GM21825 (cell line): ENCODE results near the gene FBN1.

ENCODE experiments used
- ATAC-seq: cut with Tn5 transposase; IDR thresholded peaks from one replicate; pipeline ENCODE4 v1.9.1; 2021; ENCODE audit warnings: mild to moderate bottlenecking, moderate library complexity; ENCODE audit not compliant: unreplicated experiment

Gene FBN1

GRCh38 chr15:48652510-48653076 lies 7.1 kb upstream of the FBN1 start:
- no peak for ATAC-seq

GRCh38 chr15:48650931-48651330 lies 5.4 kb upstream of the FBN1 start:
- ATAC-seq, result no peak

- ATAC-seq, result no peak
These were observed 2.5 kb upstream of the FBN1 start for GRCh38 chr15:48647962-48648361.

- peak; percentile 4 for ATAC-seq
These were observed 822 bp upstream of the FBN1 start for GRCh38 chr15:48646331-48646730.

- ATAC-seq, result peak; percentile 48
These were observed 517 bp downstream of the FBN1 start for GRCh38 chr15:48644827-48645557.

- ATAC-seq, result peak; percentile 11
These were observed 1.1 kb downstream of the FBN1 start for GRCh38 chr15:48644467-48644826.

- no peak for ATAC-seq
These were observed 1.6 kb downstream of the FBN1 start for GRCh38 chr15:48643776-48644466.

- no peak for ATAC-seq
These were observed 2.3 kb downstream of the FBN1 start for GRCh38 chr15:48643206-48643605.

GRCh38 chr15:48642795-48643194 lies 2.7 kb downstream of the FBN1 start:
- ATAC-seq, result no peak

- ATAC-seq, result no peak
These were observed 4.1 kb downstream of the FBN1 start for GRCh38 chr15:48641416-48641815.

- ATAC-seq, result no peak
These were observed 6.5 kb downstream of the FBN1 start for GRCh38 chr15:48638963-48639362.

GRCh38 chr15:48637639-48638038 lies 7.9 kb downstream of the FBN1 start:
- no peak for ATAC-seq

GRCh38 chr15:48636511-48636910 lies 9.0 kb downstream of the FBN1 start:
- no peak for ATAC-seq

- ATAC-seq, result no peak
These were observed 10.6 kb downstream of the FBN1 start for GRCh38 chr15:48634893-48635292.

- no peak for ATAC-seq
These were observed 11.4 kb downstream of the FBN1 start for GRCh38 chr15:48634096-48634495.

- ATAC-seq, result no peak
These were observed 12.9 kb downstream of the FBN1 start for GRCh38 chr15:48632651-48633050.

GRCh38 chr15:48631176-48631770 lies 14.2 kb downstream of the FBN1 start:
- no peak for ATAC-seq

- no peak for ATAC-seq
These were observed 15.3 kb downstream of the FBN1 start for GRCh38 chr15:48630245-48630644.

GRCh38 chr15:48628832-48629231 lies 16.7 kb downstream of the FBN1 start:
- ATAC-seq, result no peak

GRCh38 chr15:48627260-48627940 lies 18.1 kb downstream of the FBN1 start:
- ATAC-seq, result no peak

GRCh38 chr15:48625126-48625525 lies 20.4 kb downstream of the FBN1 start:
- ATAC-seq, result no peak
